Neural progenitor cell (in vitro differentiated cells): ENCODE results near the gene VWA2. TPM values are rescaled to one million over a fixed set of nuclear protein-coding genes. Genes with fewer than 3 reads are reported as not detected.

ENCODE experiments used
- DNase-seq: peaks from one replicate; pipeline ENCODE4 v3.0.0-alpha.2; 2016; ENCODE audit warnings: low spot score
- H2AFZ ChIP-seq: fragments of 200-600 bp; sonication (generic); replicated peaks from 2 replicates; pipeline ENCODE4 v1.6.1; 2016; ENCODE audit warnings: antibody characterized with exemption
- H3F3A ChIP-seq: fragments of 200-600 bp; sonication (generic); 2 replicates; pipeline ENCODE4 v1.6.1; 2016; ENCODE audit warnings: antibody characterized with exemption, low read depth
- H3K27ac ChIP-seq: fragments of 200-600 bp; sonication (generic); 2 replicates; pipeline ENCODE4 v1.5.1; 2016; ENCODE audit warnings: mild to moderate bottlenecking
- H3K27me3 ChIP-seq: fragments of 200-600 bp; sonication (generic); 2 replicates; pipeline ENCODE4 v1.6.1; 2016; ENCODE audit warnings: mild to moderate bottlenecking, moderate library complexity
- H3K36me3 ChIP-seq: fragments of 200-600 bp; sonication (generic); 2 replicates; pipeline ENCODE4 v1.5.1; 2016
- H3K4me1 ChIP-seq: fragments of 200-600 bp; sonication (generic); 2 replicates; pipeline ENCODE4 v1.6.1; 2016; ENCODE audit warnings: mixed run types
- H3K4me2 ChIP-seq: fragments of 200-600 bp; sonication (generic); 2 replicates; pipeline ENCODE4 v1.6.1; 2016
- H3K4me3 ChIP-seq: fragments of 200-600 bp; sonication (generic); 2 replicates; pipeline ENCODE4 v1.5.1; 2016
- H3K79me2 ChIP-seq: fragments of 200-600 bp; sonication (generic); 2 replicates; pipeline ENCODE4 v1.6.1; 2016; ENCODE audit warnings: low read depth
- H3K9ac ChIP-seq: fragments of 200-600 bp; sonication (generic); 2 replicates; pipeline ENCODE4 v1.6.1; 2016
- H3K9me3 ChIP-seq: fragments of 200-600 bp; sonication (generic); 2 replicates; pipeline ENCODE4 v1.5.1; 2016; ENCODE audit warnings: low read depth
- H4K20me1 ChIP-seq: fragments of 200-600 bp; sonication (generic); 2 replicates; pipeline ENCODE4 v1.6.1; 2016; ENCODE audit warnings: low read depth
- H3K27ac Mint-ChIP-seq: 3 replicates; pipeline ENCODE4 v1.8.0; 2021; ENCODE audit warnings: mixed read lengths
- H3K27me3 Mint-ChIP-seq: 2 replicates; pipeline ENCODE4 v1.8.0; 2022; ENCODE audit warnings: low read depth, mild to moderate bottlenecking, inconsistent platforms, moderate library complexity, mixed read lengths; ENCODE audit not compliant: insufficient read depth
- H3K36me3 Mint-ChIP-seq: 3 replicates; pipeline ENCODE4 v1.8.0; 2021; ENCODE audit warnings: mixed read lengths
- H3K4me1 Mint-ChIP-seq: 3 replicates; pipeline ENCODE4 v1.8.0; 2021; ENCODE audit warnings: mixed read lengths
- H3K4me3 Mint-ChIP-seq: 3 replicates; pipeline ENCODE4 v1.8.0; 2021; ENCODE audit warnings: mild to moderate bottlenecking, moderate library complexity, mixed read lengths
- H3K9me3 Mint-ChIP-seq: 3 replicates; pipeline ENCODE4 v1.8.0; 2020; ENCODE audit warnings: mixed read lengths
- EZH2 ChIP-seq: fragments of 200-600 bp; sonication (generic); IDR thresholded peaks from 2 replicates; pipeline ENCODE4 v1.6.1; 2017; ENCODE audit warnings: antibody characterized with exemption, mild to moderate bottlenecking, moderate library complexity
- EZH2phosphoT487 ChIP-seq: fragments of 200-600 bp; sonication (generic); IDR thresholded peaks from 2 replicates; pipeline ENCODE4 v1.6.1; 2017; ENCODE audit warnings: antibody characterized with exemption
- total RNA-seq: library from RNA; depleted of rRNA; stranded (reverse); fragments of >200 nt; gene quantifications from 2 replicates; pipeline ENCODE4 v1.2.3, GENCODE V29; 2015; ENCODE audit warnings: low replicate concordance
- TF ChIP-seq, protein P1 (sequence below): fragments of 200-600 bp; sonication (generic); IDR thresholded peaks from 2 replicates; pipeline ENCODE4 v1.5.1; 2017; ENCODE audit warnings: antibody characterized with exemption, mild to moderate bottlenecking

Gene VWA2
- total RNA-seq, 1 donor from 2014 or later: not detected

GRCh38 chr10:114199239-114199638, 39.8 kb upstream of the VWA2 start:
- Histone ChIP-seq H3K9me3 (no peaks in the 10 kb centered on the region), H4K20me1 (no peaks in the 10 kb centered on the region), H3K4me3 (no peak overlapping the region), H3K4me2 (no peak overlapping the region), H3F3A (no peaks in the 10 kb centered on the region), H3K27ac (no peak overlapping the region), H3K79me2 (no peaks in the 10 kb centered on the region), H3K36me3 (no peaks in the 10 kb centered on the region), H2AFZ (no peak overlapping the region), H3K9ac (no peak overlapping the region), H3K4me1 (no peaks in the 10 kb centered on the region), H3K27me3 (no peaks in the 10 kb centered on the region)
- Mint-ChIP-seq H3K27me3 (peaks cover 7% of the 10 kb centered on the region), H3K27ac (no peak overlapping the region), H3K4me3 (no peak overlapping the region), H3K9me3 (no peaks in the 10 kb centered on the region), H3K36me3 (no peaks in the 10 kb centered on the region), H3K4me1 (no peaks in the 10 kb centered on the region)
- no peak for DNase-seq
- TF ChIP-seq, protein P1, sequence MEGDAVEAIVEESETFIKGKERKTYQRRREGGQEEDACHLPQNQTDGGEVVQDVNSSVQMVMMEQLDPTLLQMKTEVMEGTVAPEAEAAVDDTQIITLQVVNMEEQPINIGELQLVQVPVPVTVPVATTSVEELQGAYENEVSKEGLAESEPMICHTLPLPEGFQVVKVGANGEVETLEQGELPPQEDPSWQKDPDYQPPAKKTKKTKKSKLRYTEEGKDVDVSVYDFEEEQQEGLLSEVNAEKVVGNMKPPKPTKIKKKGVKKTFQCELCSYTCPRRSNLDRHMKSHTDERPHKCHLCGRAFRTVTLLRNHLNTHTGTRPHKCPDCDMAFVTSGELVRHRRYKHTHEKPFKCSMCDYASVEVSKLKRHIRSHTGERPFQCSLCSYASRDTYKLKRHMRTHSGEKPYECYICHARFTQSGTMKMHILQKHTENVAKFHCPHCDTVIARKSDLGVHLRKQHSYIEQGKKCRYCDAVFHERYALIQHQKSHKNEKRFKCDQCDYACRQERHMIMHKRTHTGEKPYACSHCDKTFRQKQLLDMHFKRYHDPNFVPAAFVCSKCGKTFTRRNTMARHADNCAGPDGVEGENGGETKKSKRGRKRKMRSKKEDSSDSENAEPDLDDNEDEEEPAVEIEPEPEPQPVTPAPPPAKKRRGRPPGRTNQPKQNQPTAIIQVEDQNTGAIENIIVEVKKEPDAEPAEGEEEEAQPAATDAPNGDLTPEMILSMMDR: no peak
- no peak for TF ChIP-seq EZH2
- TF ChIP-seq EZH2phosphoT487: no peak

GRCh38 chr10:114202812-114203211, 36.2 kb upstream of the VWA2 start:
- Histone ChIP-seq H3K9ac (no peak overlapping the region), H3K4me1 (peaks cover under 1% of the 10 kb centered on the region), H3K4me3 (no peak overlapping the region), H3K36me3 (no peaks in the 10 kb centered on the region), H3K79me2 (no peaks in the 10 kb centered on the region), H3K27ac (no peak overlapping the region), H3F3A (no peaks in the 10 kb centered on the region), H3K27me3 (no peaks in the 10 kb centered on the region), H3K4me2 (no peak overlapping the region), H2AFZ (peak overlapping the region; percentile 17), H3K9me3 (no peaks in the 10 kb centered on the region), H4K20me1 (no peaks in the 10 kb centered on the region)
- TF ChIP-seq, protein P1: no peak
- TF ChIP-seq EZH2phosphoT487 (no peak), EZH2 (no peak)
- no peak overlapping the region for H3K27ac Mint-ChIP-seq
- H3K4me3 Mint-ChIP-seq: no peak overlapping the region
- DNase-seq: no peak
- no peaks in the 10 kb centered on the region for H3K4me1 Mint-ChIP-seq
- H3K36me3 Mint-ChIP-seq: no peaks in the 10 kb centered on the region
- no peaks in the 10 kb centered on the region for H3K9me3 Mint-ChIP-seq
- H3K27me3 Mint-ChIP-seq: peaks cover 5% of the 10 kb centered on the region

GRCh38 chr10:114206902-114207301, 32.2 kb upstream of the VWA2 start:
- H3K36me3 ChIP-seq: no peaks in the 10 kb centered on the region
- H3K79me2 ChIP-seq: no peaks in the 10 kb centered on the region
- H3K9ac ChIP-seq: no peak overlapping the region
- H3K27me3 Mint-ChIP-seq: no peaks in the 10 kb centered on the region
- no peaks in the 10 kb centered on the region for H4K20me1 ChIP-seq
- H3K27ac Mint-ChIP-seq: no peak overlapping the region
- no peaks in the 10 kb centered on the region for H3K36me3 Mint-ChIP-seq
- no peak for DNase-seq
- no peaks in the 10 kb centered on the region for H3F3A ChIP-seq
- no peak overlapping the region for H3K4me3 ChIP-seq
- H3K4me1 Mint-ChIP-seq: peaks cover 2% of the 10 kb centered on the region
- no peaks in the 10 kb centered on the region for H3K9me3 Mint-ChIP-seq
- H3K4me1 ChIP-seq: peaks cover 11% of the 10 kb centered on the region
- TF ChIP-seq EZH2: no peak
- TF ChIP-seq EZH2phosphoT487: no peak
- TF ChIP-seq, protein P1: no peak
- H3K9me3 ChIP-seq: no peaks in the 10 kb centered on the region
- H3K4me3 Mint-ChIP-seq: no peak overlapping the region
- H3K27ac ChIP-seq: no peak overlapping the region
- H3K4me2 ChIP-seq: no peak overlapping the region
- no peaks in the 10 kb centered on the region for H3K27me3 ChIP-seq
- H2AFZ ChIP-seq: no peak overlapping the region

GRCh38 chr10:114207349-114207748, 31.7 kb upstream of the VWA2 start:
- no peak overlapping the region for H3K9ac ChIP-seq
- no peak overlapping the region for H2AFZ ChIP-seq
- H3K4me1 ChIP-seq: peaks cover 11% of the 10 kb centered on the region
- no peaks in the 10 kb centered on the region for H3K36me3 Mint-ChIP-seq
- H3K79me2 ChIP-seq: no peaks in the 10 kb centered on the region
- TF ChIP-seq, protein P1: no peak
- no peak for TF ChIP-seq EZH2phosphoT487
- TF ChIP-seq EZH2: no peak
- H3K4me2 ChIP-seq: no peak overlapping the region
- no peaks in the 10 kb centered on the region for H3K36me3 ChIP-seq
- H3F3A ChIP-seq: no peaks in the 10 kb centered on the region
- H3K9me3 Mint-ChIP-seq: no peaks in the 10 kb centered on the region
- H3K27me3 ChIP-seq: no peaks in the 10 kb centered on the region
- H3K4me1 Mint-ChIP-seq: peaks cover 2% of the 10 kb centered on the region
- H3K4me3 Mint-ChIP-seq: no peak overlapping the region
- no peaks in the 10 kb centered on the region for H3K9me3 ChIP-seq
- H3K27ac Mint-ChIP-seq: no peak overlapping the region
- H3K27me3 Mint-ChIP-seq: no peaks in the 10 kb centered on the region
- H3K27ac ChIP-seq: no peak overlapping the region
- no peak overlapping the region for H3K4me3 ChIP-seq
- H4K20me1 ChIP-seq: no peaks in the 10 kb centered on the region
- no peak for DNase-seq
